Peyer's patch (tissue), 4 donors: ENCODE measurements around the gene SYNDIG1. TPM values are rescaled to one million over a fixed set of nuclear protein-coding genes. Genes with fewer than 3 reads are reported as not detected.

ENCODE experiments used
- DNase-seq, 3 donors: peaks; one replicate each; pipeline ENCODE4 v3.0.0-alpha.2; 2017 to 2019
- H3K27ac ChIP-seq, 4 donors: fragments of 200-600 bp; sonication (generic); one replicate each; pipeline ENCODE4 v1.5.1; 2016 to 2019
- H3K27me3 ChIP-seq, 2 donors: fragments of 200-600 bp; sonication (generic); one replicate each; pipeline ENCODE4 v1.5.1; 2019
- H3K36me3 ChIP-seq, 3 donors: fragments of 200-600 bp; sonication (generic); one replicate each; pipeline ENCODE4 v1.5.1; 2016 to 2019
- H3K4me1 ChIP-seq, 4 donors: fragments of 200-600 bp; sonication (generic); one replicate each; pipeline ENCODE4 v1.5.1; 2016 to 2019
- H3K4me3 ChIP-seq, 4 donors: fragments of 200-600 bp; sonication (generic); 1 replicate in 3 of 4; 2 replicates in 1 of 4; pipeline ENCODE4 v1.5.1; 2016 to 2019; ENCODE audit warnings: mild to moderate bottlenecking in 1 of 4
- H3K9me3 ChIP-seq, 4 donors: fragments of 200-600 bp; sonication (generic); one replicate each; pipeline ENCODE4 v1.5.1; 2016 to 2019; ENCODE audit warnings: mild to moderate bottlenecking in 1 of 4
- CTCF ChIP-seq, 6 experiments: fragments of 450-650 bp in 4 of 6; fragments of 200-600 bp in 2 of 6; sonication (generic) in 1 of 6; IDR thresholded peaks; one replicate each; pipeline ENCODE4 v1.5.1; 2017 to 2019; ENCODE audit warnings: antibody characterized with exemption in 6 of 6, mild to moderate bottlenecking in 3 of 6, moderate library complexity in 1 of 6
- POLR2A ChIP-seq, 2 donors: fragments of 450-650 bp; IDR thresholded peaks; one replicate each; pipeline ENCODE4 v1.5.1; 2017; ENCODE audit warnings: antibody characterized with exemption in 2 of 2, mild to moderate bottlenecking in 2 of 2, moderate library complexity in 2 of 2
- total RNA-seq, 4 donors: library from RNA; depleted of rRNA; stranded (reverse); fragments of >200 nt; gene quantifications; one replicate each; pipeline ENCODE4 v1.1.0, GENCODE V29; 2016

SYNDIG1 gene
- total RNA-seq, 4 donors from 2014 or later: 0.76 to 1.7 TPM; not detected in 2

DNA sequence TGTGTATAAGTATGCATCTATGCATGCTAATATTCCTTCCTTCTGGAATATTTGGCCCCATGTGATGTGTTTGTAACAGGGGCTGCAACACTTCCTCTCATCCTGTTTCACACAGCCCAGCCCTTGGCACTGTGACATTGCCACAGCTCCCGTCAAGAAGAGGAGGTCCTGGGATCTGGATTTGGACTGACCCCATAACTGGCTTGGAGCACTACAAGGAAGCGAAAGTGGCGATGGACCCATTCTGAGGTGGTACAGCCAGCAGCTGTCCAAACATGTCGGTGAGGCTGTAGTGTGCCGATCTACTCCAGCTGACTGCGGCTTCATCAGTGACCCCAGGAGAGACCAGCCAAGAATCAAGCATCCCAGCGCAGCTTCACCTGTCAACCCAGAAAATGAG is 18.2 kb downstream of the SYNDIG1 start:
- Histone ChIP-seq H3K4me3 (no peak overlapping the region), H3K27ac (no peak overlapping the region), H3K27me3 (no peaks in the 10 kb centered on the region), H3K4me1 (no peaks in the 10 kb centered on the region), H3K9me3 (no peaks in the 10 kb centered on the region), H3K36me3 (no peaks in the 10 kb centered on the region)
- no peak for TF ChIP-seq POLR2A (IDR thresholded peaks at IDR 0.05)
- TF ChIP-seq CTCF (IDR thresholded peaks at IDR 0.05): no peak
- DNase-seq: no peak

DNA sequence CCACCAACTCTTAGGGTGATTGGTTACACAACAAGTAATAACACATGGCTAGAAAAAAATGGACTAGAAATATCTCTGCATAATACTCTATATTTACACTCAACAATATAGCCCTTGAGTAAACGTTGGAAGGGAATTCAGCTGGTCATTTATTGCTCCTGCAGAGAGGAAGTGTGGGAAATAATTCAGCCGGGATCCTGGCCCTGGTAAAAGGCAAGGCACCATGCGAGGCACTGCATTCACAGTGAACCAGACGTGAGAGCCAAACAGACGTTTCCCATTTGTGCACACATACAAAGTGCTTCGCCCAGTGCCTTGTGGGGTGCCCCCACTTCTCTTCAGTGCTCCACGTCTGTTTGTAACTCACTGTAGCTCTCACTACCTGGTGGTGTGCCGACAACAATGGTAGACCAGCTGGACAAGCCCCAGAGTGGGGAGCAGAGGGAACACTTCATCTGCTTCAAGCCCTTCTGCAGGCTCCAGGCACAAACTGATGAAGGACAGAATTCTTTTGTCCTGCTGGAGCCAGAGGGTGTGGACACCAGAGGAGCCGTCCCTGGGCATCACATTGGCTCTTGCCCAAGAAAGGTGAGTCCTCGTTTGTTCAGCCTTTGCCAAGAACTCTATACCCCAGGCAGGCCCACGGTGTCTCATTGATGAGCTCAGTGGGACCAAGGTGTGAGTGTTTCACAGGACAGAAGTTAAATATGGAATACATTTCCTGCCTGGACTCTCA is 18.8 kb downstream of the SYNDIG1 start:
- Histone ChIP-seq H3K27ac (no peak overlapping the region), H3K4me1 (no peaks in the 10 kb centered on the region), H3K4me3 (no peak overlapping the region), H3K27me3 (no peaks in the 10 kb centered on the region), H3K9me3 (no peaks in the 10 kb centered on the region), H3K36me3 (no peaks in the 10 kb centered on the region)
- TF ChIP-seq POLR2A (IDR thresholded peaks at IDR 0.05) (no peak), CTCF (IDR thresholded peaks at IDR 0.05) (no peak)
- no peak for DNase-seq

GRCh38 chr20:24488800-24489175 is 19.4 kb downstream of the SYNDIG1 start:
- TF ChIP-seq POLR2A (IDR thresholded peaks at IDR 0.05): no peak
- no peak for TF ChIP-seq CTCF (IDR thresholded peaks at IDR 0.05)
- Histone ChIP-seq H3K4me3 (no peak overlapping the region), H3K27ac (no peak overlapping the region), H3K9me3 (no peaks in the 10 kb centered on the region), H3K4me1 (no peaks in the 10 kb centered on the region), H3K27me3 (no peaks in the 10 kb centered on the region), H3K36me3 (no peaks in the 10 kb centered on the region)
- DNase-seq: no peak

GRCh38 chr20:24489193-24489592 is 19.8 kb downstream of the SYNDIG1 start:
- H3K4me1 ChIP-seq: no peaks in the 10 kb centered on the region
- no peaks in the 10 kb centered on the region for H3K9me3 ChIP-seq
- H3K4me3 ChIP-seq: no peak overlapping the region
- TF ChIP-seq CTCF (IDR thresholded peaks at IDR 0.05) (no peak), POLR2A (IDR thresholded peaks at IDR 0.05) (no peak)
- no peaks in the 10 kb centered on the region for H3K27me3 ChIP-seq
- no peak for DNase-seq
- no peak overlapping the region for H3K27ac ChIP-seq
- no peaks in the 10 kb centered on the region for H3K36me3 ChIP-seq

DNA sequence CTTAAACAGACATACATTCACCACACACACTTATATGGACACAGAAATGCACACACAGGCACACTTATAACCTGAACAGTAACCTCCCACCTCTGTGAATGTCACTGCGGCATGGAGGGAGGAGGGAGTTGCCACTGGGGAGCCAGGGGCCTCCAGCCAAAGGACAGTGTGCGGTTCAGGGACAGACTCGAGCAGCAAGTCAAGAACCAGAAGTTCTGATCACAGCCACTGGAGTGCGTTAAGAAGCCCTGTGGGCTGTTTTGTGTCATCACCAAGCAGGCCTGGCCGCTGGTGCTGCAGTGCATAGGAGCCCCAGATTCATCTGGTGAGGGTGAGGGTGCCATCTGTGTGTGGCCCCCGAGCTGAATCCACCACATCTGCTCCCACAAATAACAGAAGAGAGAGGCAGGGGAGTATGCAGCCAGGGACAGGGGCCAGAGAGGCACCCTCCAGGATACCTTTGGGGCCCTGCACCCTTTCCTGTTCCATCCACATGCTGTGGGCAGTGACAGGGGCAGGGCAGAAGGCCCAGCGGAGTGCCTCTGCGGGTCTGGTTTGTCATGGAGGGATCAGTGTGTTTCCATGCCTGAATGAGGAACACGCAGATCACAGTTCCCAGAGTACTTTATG is 20.3 kb downstream of the SYNDIG1 start:
- no peak for DNase-seq
- no peaks in the 10 kb centered on the region for H3K36me3 ChIP-seq
- no peaks in the 10 kb centered on the region for H3K4me1 ChIP-seq
- H3K9me3 ChIP-seq: no peaks in the 10 kb centered on the region
- H3K4me3 ChIP-seq: no peak overlapping the region
- no peak overlapping the region for H3K27ac ChIP-seq
- no peaks in the 10 kb centered on the region for H3K27me3 ChIP-seq
- no peak for TF ChIP-seq CTCF (IDR thresholded peaks at IDR 0.05)
- no peak for TF ChIP-seq POLR2A (IDR thresholded peaks at IDR 0.05)
